ENCODE data around the gene ADISSP.
"Not testable (repeated sequence)": the region's sequence is repeated elsewhere in the genome, so short reads cannot be mapped to it uniquely, and the experiment has no call there.

Gene ADISSP

DNA sequence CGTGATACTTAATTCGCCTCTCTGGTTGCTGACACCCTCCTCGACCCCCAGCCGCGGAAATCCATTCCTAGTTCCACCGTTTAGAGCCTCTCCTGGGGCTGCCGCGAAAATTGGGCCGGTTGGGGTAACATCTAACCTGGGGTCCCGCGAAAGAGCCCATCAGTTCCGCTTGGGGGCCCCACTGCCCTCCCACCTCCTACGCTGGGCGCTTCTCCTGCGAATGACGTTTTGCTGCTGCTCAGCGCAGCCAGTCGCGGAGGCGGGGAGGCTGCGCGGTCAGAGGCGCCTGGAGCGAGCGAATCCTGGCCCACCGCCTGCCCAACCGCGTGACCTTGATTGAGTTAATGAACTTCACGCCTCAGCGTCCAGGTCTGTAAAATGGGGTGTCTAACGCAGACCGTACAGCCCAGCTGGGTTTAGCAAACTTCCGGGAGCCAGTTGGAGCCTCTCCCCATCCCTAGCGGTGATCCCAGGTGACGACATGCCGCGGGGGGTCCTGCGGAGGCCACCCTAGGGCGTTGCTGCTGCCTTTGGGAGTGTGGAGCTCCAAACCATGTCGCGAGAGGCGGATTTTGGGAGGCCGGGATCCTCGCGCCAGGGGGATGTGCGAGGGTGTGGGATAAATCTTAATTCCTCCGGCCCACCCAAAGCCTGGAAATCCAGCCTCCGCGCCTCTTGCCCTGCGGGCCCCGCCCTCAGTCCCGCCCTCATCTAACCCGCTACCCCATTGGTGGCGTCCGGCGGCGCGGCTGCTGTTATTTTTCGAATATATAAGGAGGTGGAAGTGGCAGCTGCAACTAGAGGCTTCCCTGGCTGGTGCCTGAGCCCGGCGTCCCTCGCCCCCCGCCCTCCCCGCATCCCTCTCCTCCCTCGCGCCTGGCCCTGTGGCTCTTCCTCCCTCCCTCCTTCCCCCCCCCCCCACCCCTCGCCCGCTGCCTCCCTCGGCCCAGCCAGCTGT lies 28.2 kb upstream of the ADISSP start, which contains the start of gene CDC25B:
Gene CDC25B, plus strand, starts transcription at position 800 of the 958 bp plus-strand sequence. CDS start 222 bp downstream, outside the sequence.
- H3K36me3 ChIP-seq (ENCODE audit: control insufficient read depth, low read length) = peaks cover 19% of the 10 kb centered on the region
- H3K4me2 ChIP-seq (ENCODE audit: low read length) = peak within 1 kb of the TSS; percentile 83
- H3K79me2 ChIP-seq (ENCODE audit: control insufficient read depth, low read length) = peaks cover 26% of the 10 kb centered on the region
- no peaks in the 10 kb centered on the region for H3K9me2 ChIP-seq (replicated peaks; ENCODE audit: control insufficient read depth, low read length)
- H3K27me3 ChIP-seq (ENCODE audit: control insufficient read depth, low read length) = no peaks in the 10 kb centered on the region
- H3K9me3 ChIP-seq (ENCODE audit: control insufficient read depth, insufficient read depth, low read length) = no peaks in the 10 kb centered on the region
- peak within 1 kb of the TSS; percentile 75 for H3K4me3 ChIP-seq (ENCODE audit: low read length)
- no peaks in the 10 kb centered on the region for H4K20me1 ChIP-seq (ENCODE audit: control insufficient read depth, insufficient read depth, low read depth, low read length)
- no peak for TF ChIP-seq EZH2phosphoT487 (IDR thresholded peaks at IDR 0.05; ENCODE audit: borderline replicate concordance, low read length)
- TF ChIP-seq, protein P1, sequence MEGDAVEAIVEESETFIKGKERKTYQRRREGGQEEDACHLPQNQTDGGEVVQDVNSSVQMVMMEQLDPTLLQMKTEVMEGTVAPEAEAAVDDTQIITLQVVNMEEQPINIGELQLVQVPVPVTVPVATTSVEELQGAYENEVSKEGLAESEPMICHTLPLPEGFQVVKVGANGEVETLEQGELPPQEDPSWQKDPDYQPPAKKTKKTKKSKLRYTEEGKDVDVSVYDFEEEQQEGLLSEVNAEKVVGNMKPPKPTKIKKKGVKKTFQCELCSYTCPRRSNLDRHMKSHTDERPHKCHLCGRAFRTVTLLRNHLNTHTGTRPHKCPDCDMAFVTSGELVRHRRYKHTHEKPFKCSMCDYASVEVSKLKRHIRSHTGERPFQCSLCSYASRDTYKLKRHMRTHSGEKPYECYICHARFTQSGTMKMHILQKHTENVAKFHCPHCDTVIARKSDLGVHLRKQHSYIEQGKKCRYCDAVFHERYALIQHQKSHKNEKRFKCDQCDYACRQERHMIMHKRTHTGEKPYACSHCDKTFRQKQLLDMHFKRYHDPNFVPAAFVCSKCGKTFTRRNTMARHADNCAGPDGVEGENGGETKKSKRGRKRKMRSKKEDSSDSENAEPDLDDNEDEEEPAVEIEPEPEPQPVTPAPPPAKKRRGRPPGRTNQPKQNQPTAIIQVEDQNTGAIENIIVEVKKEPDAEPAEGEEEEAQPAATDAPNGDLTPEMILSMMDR (IDR thresholded peaks at IDR 0.05; ENCODE audit: low read depth, low read length, poor library complexity, severe bottlenecking) = peak; percentile 58
- peaks cover 57% of the 10 kb centered on the region for H3K4me1 ChIP-seq (ENCODE audit: control insufficient read depth, low read length)
- peak within 1 kb of the TSS; percentile 49 for H3K27ac ChIP-seq (ENCODE audit: low read depth, low read length)
- H3F3A ChIP-seq (ENCODE audit: control insufficient read depth, insufficient read depth) = peaks cover 17% of the 10 kb centered on the region

- Histone ChIP-seq H3K27ac (ENCODE audit: low read depth, low read length) (no peak overlapping the region), H3K79me2 (ENCODE audit: control insufficient read depth, low read length) (peaks cover 26% of the 10 kb centered on the region), H3K4me1 (ENCODE audit: control insufficient read depth, low read length) (peaks cover 49% of the 10 kb centered on the region), H3K36me3 (ENCODE audit: control insufficient read depth, low read length) (peaks cover 10% of the 10 kb centered on the region), H3K27me3 (ENCODE audit: control insufficient read depth, low read length) (no peaks in the 10 kb centered on the region), H3K4me2 (ENCODE audit: low read length) (peak overlapping the region; percentile 67), H3K9me3 (ENCODE audit: control insufficient read depth, insufficient read depth, low read length) (no peaks in the 10 kb centered on the region), H3F3A (ENCODE audit: control insufficient read depth, insufficient read depth) (peaks cover 17% of the 10 kb centered on the region), H3K9me2 (replicated peaks; ENCODE audit: control insufficient read depth, low read length) (no peaks in the 10 kb centered on the region), H3K4me3 (ENCODE audit: low read length) (peak overlapping the region; percentile 75), H4K20me1 (ENCODE audit: control insufficient read depth, insufficient read depth, low read depth, low read length) (no peaks in the 10 kb centered on the region)
- TF ChIP-seq, protein P1 (IDR thresholded peaks at IDR 0.05; ENCODE audit: low read depth, low read length, poor library complexity, severe bottlenecking) = no peak
- TF ChIP-seq EZH2phosphoT487 (IDR thresholded peaks at IDR 0.05; ENCODE audit: borderline replicate concordance, low read length) = no peak
Observed at GRCh38 chr20:3794701-3795420, 27.3 kb upstream of the ADISSP start.

DNA sequence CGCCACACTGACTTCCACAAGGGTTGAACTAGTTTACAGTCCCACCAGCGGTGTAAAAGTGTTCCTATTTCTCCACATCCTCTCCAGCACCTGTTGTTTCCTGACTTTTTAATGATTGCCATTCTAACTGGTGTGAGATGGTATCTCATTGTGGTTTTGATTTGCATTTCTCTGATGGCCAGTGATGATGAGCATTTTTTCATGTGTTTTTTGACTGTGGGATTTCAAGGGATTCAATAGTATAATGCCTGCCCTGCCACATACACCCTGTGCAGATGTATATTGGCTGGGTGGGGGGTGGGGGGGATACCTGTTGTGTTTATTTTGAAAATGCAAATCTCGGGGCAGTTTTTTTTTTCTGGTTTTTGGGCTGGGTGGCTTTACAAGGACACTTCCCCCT lies 26.6 kb upstream of the ADISSP start:
- H3K4me2 ChIP-seq (ENCODE audit: low read length); H3K9me2 ChIP-seq (replicated peaks; ENCODE audit: control insufficient read depth, low read length); H3K27ac ChIP-seq (ENCODE audit: low read depth, low read length); H4K20me1 ChIP-seq (ENCODE audit: control insufficient read depth, insufficient read depth, low read depth, low read length); H3K36me3 ChIP-seq (ENCODE audit: control insufficient read depth, low read length); H3K27me3 ChIP-seq (ENCODE audit: control insufficient read depth, low read length); H3K4me3 ChIP-seq (ENCODE audit: low read length); H3K9me3 ChIP-seq (ENCODE audit: control insufficient read depth, insufficient read depth, low read length): not testable (repeated sequence)
- Histone ChIP-seq H3F3A (ENCODE audit: control insufficient read depth, insufficient read depth) (peaks cover 16% of the 10 kb centered on the region), H3K79me2 (ENCODE audit: control insufficient read depth, low read length) (peaks cover 26% of the 10 kb centered on the region), H3K4me1 (ENCODE audit: control insufficient read depth, low read length) (peaks cover 42% of the 10 kb centered on the region)

DNA sequence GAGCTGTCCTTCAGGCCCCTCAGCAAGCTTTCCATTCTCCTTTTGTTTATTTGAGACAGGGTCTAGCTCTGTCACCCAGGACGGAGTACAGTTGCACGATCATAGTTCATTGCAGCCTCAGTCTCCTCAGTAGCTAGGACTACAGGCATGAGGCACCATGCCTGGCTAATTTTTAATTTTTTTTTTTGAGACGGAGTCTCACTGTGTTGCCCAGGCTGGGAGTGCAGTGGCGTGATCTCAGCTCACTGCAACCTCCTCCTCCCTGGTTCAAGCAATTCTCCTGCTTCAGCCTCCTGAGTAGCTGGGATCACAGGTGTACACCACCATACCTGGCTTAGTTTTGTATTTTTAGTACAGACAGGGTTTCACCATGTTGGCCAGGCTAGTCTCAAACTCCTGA lies 21.6 kb upstream of the ADISSP start:
- not testable (repeated sequence) for H3K27ac ChIP-seq (ENCODE audit: low read depth, low read length); H3F3A ChIP-seq (ENCODE audit: control insufficient read depth, insufficient read depth); H3K9me3 ChIP-seq (ENCODE audit: control insufficient read depth, insufficient read depth, low read length); H3K27me3 ChIP-seq (ENCODE audit: control insufficient read depth, low read length); H3K4me3 ChIP-seq (ENCODE audit: low read length); H4K20me1 ChIP-seq (ENCODE audit: control insufficient read depth, insufficient read depth, low read depth, low read length); H3K9me2 ChIP-seq (replicated peaks; ENCODE audit: control insufficient read depth, low read length)
- Histone ChIP-seq H3K79me2 (ENCODE audit: control insufficient read depth, low read length) (peaks cover 30% of the 10 kb centered on the region), H3K4me1 (ENCODE audit: control insufficient read depth, low read length) (peaks cover 41% of the 10 kb centered on the region), H3K4me2 (ENCODE audit: low read length) (peak overlapping the region; percentile 26; the same call in 1 of the 2 replicates), H3K36me3 (ENCODE audit: control insufficient read depth, low read length) (peaks cover 14% of the 10 kb centered on the region)

Data from DOHH2 (cell line).